ENCODE measurements around the gene LCN6.

The LCN6 gene

DNA sequence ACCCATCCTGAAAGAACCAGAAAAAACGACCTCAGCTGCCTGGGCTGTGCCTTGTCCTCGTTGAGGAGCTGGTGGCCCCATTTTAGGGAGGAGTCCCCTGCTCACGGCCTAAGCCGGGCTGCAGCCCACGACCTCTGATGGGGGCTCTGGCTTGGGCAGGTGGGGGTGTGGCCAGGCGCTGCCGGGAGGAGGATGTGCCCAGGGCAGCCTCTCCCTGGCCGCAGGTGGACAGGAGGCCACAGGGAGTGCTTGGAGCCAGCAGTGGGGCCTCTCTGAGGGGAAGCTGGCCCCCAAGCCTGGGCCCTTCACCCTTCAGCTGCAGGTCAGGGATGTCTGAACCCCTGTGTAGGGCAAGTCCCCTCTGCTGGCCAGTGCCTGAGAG, 33.4 kb downstream of the LCN6 start:
- Histone ChIP-seq H2AFZ (ENCODE audit: low read depth, low read length, severe bottlenecking) (no peak overlapping the region), H3K9me3 (ENCODE audit: insufficient read depth, low read length) (no peaks in the 10 kb centered on the region), H3K27ac (ENCODE audit: low read depth, low read length) (no peak overlapping the region), H3K27me3 (ENCODE audit: low read length) (no peaks in the 10 kb centered on the region), H3K4me3 (ENCODE audit: insufficient read depth, low read length, poor library complexity, severe bottlenecking) (no peak overlapping the region), H3F3A (ENCODE audit: insufficient read depth) (no peaks in the 10 kb centered on the region), H3K4me2 (ENCODE audit: low read depth, low read length, poor library complexity, severe bottlenecking) (no peak overlapping the region), H3K9me2 (replicated peaks; ENCODE audit: insufficient read depth, low read length) (no peaks in the 10 kb centered on the region), H3K79me2 (ENCODE audit: insufficient read depth, low read length) (no peaks in the 10 kb centered on the region), H3K9ac (ENCODE audit: low read length) (no peak overlapping the region), H3K36me3 (ENCODE audit: low read length) (no peaks in the 10 kb centered on the region), H4K20me1 (ENCODE audit: low read depth, low read length) (no peaks in the 10 kb centered on the region)
- no peak for TF ChIP-seq EZH2phosphoT487 (conservative IDR thresholded peaks at IDR 0.05; ENCODE audit: low read length)
- TF ChIP-seq, protein P1, sequence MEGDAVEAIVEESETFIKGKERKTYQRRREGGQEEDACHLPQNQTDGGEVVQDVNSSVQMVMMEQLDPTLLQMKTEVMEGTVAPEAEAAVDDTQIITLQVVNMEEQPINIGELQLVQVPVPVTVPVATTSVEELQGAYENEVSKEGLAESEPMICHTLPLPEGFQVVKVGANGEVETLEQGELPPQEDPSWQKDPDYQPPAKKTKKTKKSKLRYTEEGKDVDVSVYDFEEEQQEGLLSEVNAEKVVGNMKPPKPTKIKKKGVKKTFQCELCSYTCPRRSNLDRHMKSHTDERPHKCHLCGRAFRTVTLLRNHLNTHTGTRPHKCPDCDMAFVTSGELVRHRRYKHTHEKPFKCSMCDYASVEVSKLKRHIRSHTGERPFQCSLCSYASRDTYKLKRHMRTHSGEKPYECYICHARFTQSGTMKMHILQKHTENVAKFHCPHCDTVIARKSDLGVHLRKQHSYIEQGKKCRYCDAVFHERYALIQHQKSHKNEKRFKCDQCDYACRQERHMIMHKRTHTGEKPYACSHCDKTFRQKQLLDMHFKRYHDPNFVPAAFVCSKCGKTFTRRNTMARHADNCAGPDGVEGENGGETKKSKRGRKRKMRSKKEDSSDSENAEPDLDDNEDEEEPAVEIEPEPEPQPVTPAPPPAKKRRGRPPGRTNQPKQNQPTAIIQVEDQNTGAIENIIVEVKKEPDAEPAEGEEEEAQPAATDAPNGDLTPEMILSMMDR (IDR thresholded peaks at IDR 0.05; ENCODE audit: insufficient read depth, low read length, poor library complexity, severe bottlenecking) = no peak

DNA sequence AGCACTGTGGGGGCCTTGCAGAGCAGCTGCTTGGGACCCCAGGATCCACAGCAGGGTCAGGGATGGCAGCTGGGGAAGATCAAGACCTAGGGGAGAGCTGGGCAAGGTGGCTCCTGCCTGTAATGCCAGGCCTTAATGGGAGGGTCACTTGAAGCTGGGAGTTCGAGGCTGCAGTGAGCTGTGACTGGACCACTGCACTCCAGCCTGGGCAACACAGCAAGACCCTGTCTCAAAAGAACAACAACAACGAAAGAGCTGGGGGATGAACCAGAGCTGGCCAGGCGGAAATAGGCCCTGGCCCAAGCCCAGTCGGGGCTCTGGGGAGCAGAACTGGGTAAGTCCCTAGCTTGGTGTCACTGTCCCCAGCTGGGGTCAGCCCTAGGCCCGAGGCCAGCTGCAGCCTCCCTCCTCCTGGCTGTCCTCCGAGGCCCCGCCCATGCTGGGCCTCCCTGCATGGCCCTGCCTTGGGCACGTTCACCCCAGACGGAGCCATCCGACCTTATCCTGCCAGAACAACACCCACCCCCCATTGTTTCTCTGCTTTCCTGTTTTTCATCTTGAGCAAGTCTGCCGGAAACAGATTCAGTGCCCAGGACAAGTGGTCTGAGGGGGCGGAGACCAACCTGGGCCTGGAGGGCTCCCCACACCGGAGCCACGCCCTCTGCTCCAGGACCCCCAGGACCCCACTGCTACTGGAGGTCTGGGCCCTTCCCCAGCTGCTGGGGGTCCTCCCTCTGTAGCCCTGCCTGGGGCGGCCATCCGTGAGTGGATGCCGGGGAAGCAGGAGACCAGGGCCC, 34.0 kb downstream of the LCN6 start:
- Histone ChIP-seq H3K9ac (ENCODE audit: low read length) (no peak overlapping the region), H3K36me3 (ENCODE audit: low read length) (no peaks in the 10 kb centered on the region), H3K4me3 (ENCODE audit: insufficient read depth, low read length, poor library complexity, severe bottlenecking) (no peak overlapping the region), H3K9me2 (replicated peaks; ENCODE audit: insufficient read depth, low read length) (no peaks in the 10 kb centered on the region), H3K79me2 (ENCODE audit: insufficient read depth, low read length) (no peaks in the 10 kb centered on the region), H3F3A (ENCODE audit: insufficient read depth) (no peaks in the 10 kb centered on the region), H3K27ac (ENCODE audit: low read depth, low read length) (no peak overlapping the region), H3K27me3 (ENCODE audit: low read length) (no peaks in the 10 kb centered on the region), H3K4me2 (ENCODE audit: low read depth, low read length, poor library complexity, severe bottlenecking) (no peak overlapping the region), H3K9me3 (ENCODE audit: insufficient read depth, low read length) (no peaks in the 10 kb centered on the region), H4K20me1 (ENCODE audit: low read depth, low read length) (no peaks in the 10 kb centered on the region), H2AFZ (ENCODE audit: low read depth, low read length, severe bottlenecking) (no peak overlapping the region)
- no peak for TF ChIP-seq EZH2phosphoT487 (conservative IDR thresholded peaks at IDR 0.05; ENCODE audit: low read length)
- TF ChIP-seq, protein P1 (IDR thresholded peaks at IDR 0.05; ENCODE audit: insufficient read depth, low read length, poor library complexity, severe bottlenecking) = no peak

DNA sequence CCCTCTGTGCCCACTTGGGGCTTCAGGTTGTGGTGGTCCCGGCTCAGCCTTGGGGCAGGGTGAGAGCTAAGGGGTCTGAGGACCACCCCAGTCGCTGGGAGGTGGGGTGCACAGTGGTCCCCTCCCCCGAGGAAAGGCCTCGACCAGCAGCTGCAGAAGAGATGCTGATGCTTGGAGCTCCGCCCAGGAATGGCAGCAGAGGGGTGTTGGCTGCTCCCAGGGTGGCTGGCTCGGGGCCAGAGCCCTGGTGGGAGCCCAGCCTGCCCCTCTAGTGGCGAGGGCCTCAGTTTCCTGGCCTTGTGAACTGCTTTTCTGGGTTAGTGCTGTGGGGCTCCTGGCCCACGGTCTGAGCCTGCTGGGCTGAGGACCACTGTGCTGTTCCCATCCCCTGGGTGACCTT, 34.8 kb downstream of the LCN6 start:
- Histone ChIP-seq H3K9me2 (replicated peaks; ENCODE audit: insufficient read depth, low read length) (no peaks in the 10 kb centered on the region), H3K9me3 (ENCODE audit: insufficient read depth, low read length) (no peaks in the 10 kb centered on the region), H3K4me3 (ENCODE audit: insufficient read depth, low read length, poor library complexity, severe bottlenecking) (no peak overlapping the region), H3K4me2 (ENCODE audit: low read depth, low read length, poor library complexity, severe bottlenecking) (no peak overlapping the region), H3K27ac (ENCODE audit: low read depth, low read length) (no peak overlapping the region), H3K36me3 (ENCODE audit: low read length) (no peaks in the 10 kb centered on the region), H3K79me2 (ENCODE audit: insufficient read depth, low read length) (no peaks in the 10 kb centered on the region), H3K9ac (ENCODE audit: low read length) (no peak overlapping the region), H3F3A (ENCODE audit: insufficient read depth) (no peaks in the 10 kb centered on the region), H3K27me3 (ENCODE audit: low read length) (no peaks in the 10 kb centered on the region), H2AFZ (ENCODE audit: low read depth, low read length, severe bottlenecking) (no peak overlapping the region), H4K20me1 (ENCODE audit: low read depth, low read length) (no peaks in the 10 kb centered on the region)
- TF ChIP-seq, protein P1 (IDR thresholded peaks at IDR 0.05; ENCODE audit: insufficient read depth, low read length, poor library complexity, severe bottlenecking) = no peak
- TF ChIP-seq EZH2phosphoT487 (conservative IDR thresholded peaks at IDR 0.05; ENCODE audit: low read length) = no peak

All from SU-DHL-6 (cell line).